NCI-H2171 (cell line): ENCODE data around the gene HEY2.
"Not testable (repeated sequence)": the region's sequence is repeated elsewhere in the genome, so short reads cannot be mapped to it uniquely, and the experiment has no call there.

Experiments
- DNase-seq: peaks from one replicate; lab custom pipeline; 2025; lab: John Stamatoyannopoulos, UW

HEY2 gene

GRCh38 chr6:125773387-125774341, 24.2 kb downstream of the HEY2 start:
- no peak for DNase-seq

GRCh38 chr6:125776107-125776826, 26.8 kb downstream of the HEY2 start:
- not testable (repeated sequence) for DNase-seq

GRCh38 chr6:125779924-125780539, 30.6 kb downstream of the HEY2 start:
- DNase-seq, result peak; percentile 88

- DNase-seq, result peak; percentile 52
These were observed 31.3 kb downstream of the HEY2 start for GRCh38 chr6:125780540-125781313.

- peak; percentile 64 for DNase-seq
These were observed 32.0 kb downstream of the HEY2 start for GRCh38 chr6:125781314-125781868.

GRCh38 chr6:125784365-125784764, 34.9 kb downstream of the HEY2 start:
- DNase-seq, result no peak

- DNase-seq, result no peak
These were observed 38.4 kb downstream of the HEY2 start for GRCh38 chr6:125787791-125788190.

- no peak for DNase-seq
These were observed 39.7 kb downstream of the HEY2 start for GRCh38 chr6:125789167-125789566.

- peak; percentile 65 for DNase-seq
These were observed 40.3 kb downstream of the HEY2 start for GRCh38 chr6:125789576-125790357.

- DNase-seq, result peak; percentile 78
These were observed 41.1 kb downstream of the HEY2 start, which contains the start of gene NCOA7 for GRCh38 chr6:125790358-125791150. Gene NCOA7 (plus strand): TSS chr6:125790960. CDS start chr6:125815355, 24,395 bp downstream.

- peak; percentile 34 for DNase-seq
These were observed 41.9 kb downstream of the HEY2 start for GRCh38 chr6:125791151-125791819.

GRCh38 chr6:125791820-125792165, 42.4 kb downstream of the HEY2 start:
- DNase-seq, result no peak

- DNase-seq, result no peak
These were observed 42.7 kb downstream of the HEY2 start for GRCh38 chr6:125792172-125792571.

GRCh38 chr6:125792680-125793079, 43.2 kb downstream of the HEY2 start:
- no peak for DNase-seq

GRCh38 chr6:125793280-125793679, 43.8 kb downstream of the HEY2 start:
- no peak for DNase-seq

- DNase-seq, result no peak
These were observed 44.4 kb downstream of the HEY2 start for GRCh38 chr6:125793863-125794262.

- no peak for DNase-seq
These were observed 45.1 kb downstream of the HEY2 start for GRCh38 chr6:125794342-125795137.

- DNase-seq, result no peak
These were observed 45.9 kb downstream of the HEY2 start for GRCh38 chr6:125795301-125795700.
